HepG2 (cell line): ENCODE results near the gene TTLL4. TPM values are rescaled to one million over a fixed set of nuclear protein-coding genes. Genes with fewer than 3 reads are reported as not detected.
A peak's percentile ranks its signal among the peaks of the same experiment; 100 is the strongest.

Experiments
- ATAC-seq: fragments of 200-7000 bp; cut with Tn5 transposase; 3 replicates; pipeline ENCODE4 v1.9.1; 2020; ENCODE audit warnings: mild to moderate bottlenecking, moderate library complexity
- BruUV-seq: library from RNA; stranded (reverse); fragments of 400-500 nt; replicated peaks from 2 replicates; lab custom pipeline; 2021; lab: Mats Ljungman, UMichigan
- CTCF ChIA-PET: fragments of 300-600 bp; formaldehyde crosslinking; extraction: SDS; loops from one replicate; lab custom pipeline; 2021; ENCODE audit warnings: low total read pairs, inconsistent platforms, low intra/inter-chr PET ratio; lab: Yijun Ruan, JAX
- POLR2A ChIA-PET: fragments of 350-600 bp; sonication (Branson Sonifier 250); formaldehyde crosslinking; loops from one replicate; lab custom pipeline; 2020; ENCODE audit warnings: antibody characterized with exemption, inconsistent platforms; lab: Yijun Ruan, JAX
- DNase-seq: peaks from one replicate; pipeline ENCODE4 v3.0.0-alpha.2; 2015; ENCODE audit warnings: low spot score
- FAIRE-seq: peaks from 3 replicates; lab custom pipeline; 2011; peaks lifted over from hg19 to GRCh38; lab: Jason Lieb, UNC
- H2AFZ ChIP-seq: one replicate; pipeline ENCODE4 v1.6.1; 2011; ENCODE audit warnings: low read length, inconsistent platforms
- H3K27ac ChIP-seq: fragments of 300-600 bp; 3 replicates; pipeline ENCODE4 v1.8.0; 2011; ENCODE audit warnings: mixed run types, mild to moderate bottlenecking, mixed read lengths, low read length, inconsistent platforms; ENCODE audit not compliant: insufficient read depth; ENCODE audit errors: extremely low read length
- H3K27me3 ChIP-seq, 2 experiments: fragments of 200-600 bp in 1 of 2; 2 replicates in 1 of 2; 3 replicates in 1 of 2; pipeline versions ENCODE4 v1.6.0 to v1.8.0; 2011; ENCODE audit warnings: low read length in 2 of 2, mild to moderate bottlenecking in 2 of 2, moderate library complexity in 2 of 2, inconsistent platforms in 1 of 2; ENCODE audit not compliant: insufficient read depth in 2 of 2, control insufficient read depth in 1 of 2
- H3K36me3 ChIP-seq, 2 experiments: fragments of 200-600 bp in 1 of 2; replicated peaks in 1 of 2; 2 replicates in 1 of 2; 3 replicates in 1 of 2; pipeline versions ENCODE4 v1.5.1 to v1.8.0; 2011; ENCODE audit warnings: low read length in 2 of 2, inconsistent platforms in 1 of 2; ENCODE audit not compliant: insufficient read depth in 2 of 2, control insufficient read depth in 1 of 2
- H3K4me1 ChIP-seq: 2 replicates; pipeline ENCODE4 v1.5.1; 2012; ENCODE audit warnings: low read length, inconsistent platforms; ENCODE audit not compliant: insufficient read depth
- H3K4me2 ChIP-seq: 2 replicates; pipeline ENCODE4 v1.6.0; 2011; ENCODE audit warnings: low read depth, low read length, inconsistent platforms
- H3K4me3 ChIP-seq, 3 experiments: fragments of 200-600 bp in 1 of 3; sonication (generic), shearing (Covaris generic) in 1 of 3; replicated peaks in 1 of 3; 2 replicates each; pipeline ENCODE4 v1.5.1; 2011 to 2016; ENCODE audit warnings: low read length in 3 of 3, inconsistent platforms in 2 of 3, low read depth in 2 of 3, mild to moderate bottlenecking in 2 of 3, control low read depth in 1 of 3, mixed read lengths in 1 of 3; ENCODE audit not compliant: insufficient read depth in 1 of 3
- H3K79me2 ChIP-seq: one replicate; pipeline ENCODE4 v1.6.1; 2011; ENCODE audit warnings: low read length, inconsistent platforms; ENCODE audit not compliant: insufficient read depth
- H3K9ac ChIP-seq: 2 replicates; pipeline ENCODE4 v1.6.0; 2011; ENCODE audit warnings: mild to moderate bottlenecking, low read depth, low read length, inconsistent platforms; ENCODE audit not compliant: insufficient read depth
- H3K9me3 ChIP-seq: 2 replicates; pipeline ENCODE4 v1.5.1; 2012; ENCODE audit warnings: mild to moderate bottlenecking, low read length
- H4K20me1 ChIP-seq: 2 replicates; pipeline ENCODE4 v1.6.0; 2011; ENCODE audit warnings: inconsistent platforms, mild to moderate bottlenecking, low read length, moderate library complexity; ENCODE audit not compliant: insufficient read depth
- ARID4A ChIP-seq: sonication (generic); formaldehyde crosslinking; IDR thresholded peaks from 2 replicates; pipeline ENCODE4 v1.5.0; 2020; ENCODE audit warnings: mild to moderate bottlenecking, missing genetic modification reagents, borderline replicate concordance
- FOSL2 ChIP-seq: sonication (generic); formaldehyde crosslinking; IDR thresholded peaks from 2 replicates; pipeline ENCODE4 v1.4.0; 2020; ENCODE audit warnings: missing genetic modification reagents
- FOXC1 ChIP-seq: sonication (generic); formaldehyde crosslinking; IDR thresholded peaks from 2 replicates; pipeline ENCODE4 v1.8.0; 2022; ENCODE audit warnings: mild to moderate bottlenecking, missing genetic modification reagents, borderline replicate concordance
- NFE2L2 ChIP-seq: fragments of 150-350 bp; IDR thresholded peaks from 2 replicates; pipeline ENCODE4 v1.6.1; 2014; ENCODE audit warnings: low read length
- RBM22 ChIP-seq: fragments of 200-400 bp; formaldehyde crosslinking; optimal IDR thresholded peaks from 2 replicates; pipeline ENCODE3; 2017; ENCODE audit warnings: mild to moderate bottlenecking, low read length, moderate library complexity
- SAP130 ChIP-seq: IDR thresholded peaks from 2 replicates; pipeline ENCODE4 v1.6.1; 2016; ENCODE audit warnings: low read depth
- SIX1 ChIP-seq: sonication (generic); formaldehyde crosslinking; IDR thresholded peaks from 2 replicates; pipeline ENCODE4 v1.4.0; 2020; ENCODE audit warnings: missing genetic modification reagents, borderline replicate concordance
- TFAP4 ChIP-seq: sonication (generic); IDR thresholded peaks from 2 replicates; pipeline ENCODE4 v1.6.1; 2016; ENCODE audit warnings: low read depth, borderline replicate concordance
- ZFX ChIP-seq: sonication (generic); formaldehyde crosslinking; IDR thresholded peaks from 2 replicates; pipeline ENCODE4 v1.4.0; 2020; ENCODE audit warnings: mild to moderate bottlenecking, low read depth, missing genetic modification reagents, moderate library complexity
- ZNF792 ChIP-seq: IDR thresholded peaks from 2 replicates; pipeline ENCODE4 v1.6.1; 2016
- WGBS: methylation state at CpG from one replicate; pipeline ENCODE4 v1.1.6; 2017; ENCODE audit warnings: low lambda C conversion rate; 5-methylcytosine and 5-hydroxymethylcytosine counted together
- in situ Hi-C: cut with HindIII; loops from 2 replicates; pipeline ENCODE4 v1.10.0; 2017; ENCODE audit warnings: low pct_unique_long_range_greater_than_20kb; ENCODE audit not compliant: extremely low pct_ligation_motif_present
- intact Hi-C: fragments of 100-400 bp; cut with micrococcal nuclease; formaldehyde crosslinking; loops from one replicate; pipeline ENCODE4 v1.10.0; 2022; ENCODE audit not compliant: unreplicated experiment
- polyA plus RNA-seq, 8 experiments: library from polyadenylated mRNA; depleted of rRNA in 3 of 8; stranded (reverse) in 7 of 8; unstranded in 1 of 8; fragments of >200 nt; fragmentation: Illumina TruSeq in 4 of 8; extraction: Trizol in 4 of 8; gene quantifications; 2 replicates each; pipeline versions ENCODE4 v1.2.1 to v1.2.3, GENCODE V29; 2011 to 2016; ENCODE audit warnings: low read depth in 4 of 8, missing spikeins in 1 of 8, mixed read lengths in 1 of 8; ENCODE audit not compliant: insufficient read depth in 1 of 8
- total RNA-seq, 5 experiments: library from RNA; depleted of rRNA; stranded (reverse); fragments of >200 nt; fragmentation: Illumina TruSeq; extraction: Trizol; gene quantifications; 2 replicates each; pipeline ENCODE4 v1.2.3, GENCODE V29; 2016; ENCODE audit warnings: low read depth in 1 of 5

The TTLL4 gene
- total and polyA plus RNA-seq, 2 of the 13 experiments (the other 11 are each of a cell fraction or from before 2014, with no cell fraction given): 77.5 to 84.6 TPM

GRCh38 chr2:218785103-218785502 is 74.5 kb downstream of the TTLL4 start (continued):
- TF ChIP-seq ZFX: peak; percentile 49
- TF ChIP-seq SAP130 (CRISPR knock-in tag): peak; percentile 62
- 0 out of 2 replicates have a peak, but pooled peaks have one; percentile 7 for TF ChIP-seq FOSL2 (CRISPR knock-in tag)
- 0 out of 2 replicates have a peak, but pooled peaks have one; percentile 12 for TF ChIP-seq ZNF792 (CRISPR knock-in tag)
- TF ChIP-seq TFAP4: peak; percentile 50; the same call in 1 of the 2 replicates
- TF ChIP-seq SIX1 (CRISPR knock-in tag): no peak
- peak; percentile 41 for TF ChIP-seq ARID4A (CRISPR knock-in tag)
- TF ChIP-seq FOXC1: 0 out of 2 replicates have a peak, but pooled peaks have one; percentile 45

- Histone ChIP-seq H3K36me3 (peaks cover 2 to 6% of the 10 kb centered on the region in 2 experiments; a peak in 4 of 5 replicates), H3K9me3 (no peaks in the 10 kb centered on the region), H3K27ac (no peak overlapping the region), H3K4me1 (peaks cover 80% of the 10 kb centered on the region), H3K9ac (no peak overlapping the region), H3K4me3 (no peak overlapping the region), H4K20me1 (peaks cover 31% of the 10 kb centered on the region)
- POLR2A ChIA-PET: interaction anchor here (0.8 to 8.5 kb wide), 5 partner anchors 18 to 54 kb away, joined by 3 to 218 read pairs (median 6); no protein-coding TSS in a partner anchor
- no TSS peak for BruUV-seq
- no peak for FAIRE-seq
- intact Hi-C loops (no loop called here), in situ Hi-C loops (no loop called here)
- ATAC-seq: no peak
- WGBS: 98% methylated on average over 3 of the region's 3 CpGs
- TF ChIP-seq RBM22 (peak; percentile 34), NFE2L2 (no peak)
- TF ChIP-seq, all 625 proteins: peak for 1
- CTCF ChIA-PET: no interaction called here
- Histone ChIP-seq H3K79me2 (peaks cover 89% of the 10 kb centered on the region), H3K4me2 (peak overlapping the region; percentile 22), H2AFZ (no peak overlapping the region), H3K27me3 (no peaks in the 10 kb centered on the region; a peak in 1 of 5 replicates)
- DNase-seq: no peak
Measured at GRCh38 chr2:218786133-218786532, 75.5 kb downstream of the TTLL4 start.
